Measurements from ENCODE around the gene EFCAB10.

EFCAB10 gene

DNA sequence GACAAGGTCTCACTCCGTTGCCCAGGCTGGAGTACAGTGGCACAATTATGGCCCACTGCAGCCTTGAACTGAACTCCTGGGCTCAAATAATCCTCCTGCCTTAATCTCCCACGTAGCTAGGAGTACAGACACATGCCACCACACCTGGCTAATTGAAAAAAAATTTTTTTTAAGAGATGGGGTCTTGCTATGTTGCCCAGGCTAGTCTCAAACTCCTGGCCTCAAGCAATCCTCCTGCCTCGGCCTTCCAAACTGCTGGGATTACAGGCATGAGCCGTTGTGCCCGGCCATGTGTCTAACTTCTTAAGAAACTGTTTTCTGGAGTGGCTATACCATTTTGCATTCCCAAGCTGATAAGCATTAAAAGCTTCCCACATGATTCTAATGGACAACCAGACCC is 9.5 kb upstream of the EFCAB10 start:
- Histone ChIP-seq H4K20me1 (ENCODE audit: low read depth, low read length) (no peaks in the 10 kb centered on the region), H3K36me3 (ENCODE audit: low read length) (no peaks in the 10 kb centered on the region), H3K9me3 (ENCODE audit: insufficient read depth, low read length) (no peaks in the 10 kb centered on the region), H3K4me2 (ENCODE audit: low read depth, low read length, poor library complexity, severe bottlenecking) (no peak overlapping the region), H2AFZ (ENCODE audit: low read depth, low read length, severe bottlenecking) (no peak overlapping the region), H3K9me2 (replicated peaks; ENCODE audit: insufficient read depth, low read length) (no peaks in the 10 kb centered on the region), H3K27ac (ENCODE audit: low read depth, low read length) (no peak overlapping the region), H3K79me2 (ENCODE audit: insufficient read depth, low read length) (no peaks in the 10 kb centered on the region), H3F3A (ENCODE audit: insufficient read depth) (peaks cover 8% of the 10 kb centered on the region; the same call in 1 of the 2 replicates), H3K9ac (ENCODE audit: low read length) (no peak overlapping the region), H3K27me3 (ENCODE audit: low read length) (no peaks in the 10 kb centered on the region), H3K4me3 (ENCODE audit: insufficient read depth, low read length, poor library complexity, severe bottlenecking) (no peak overlapping the region)
- TF ChIP-seq EZH2phosphoT487 (conservative IDR thresholded peaks at IDR 0.05; ENCODE audit: low read length) = no peak
- TF ChIP-seq, protein P1, sequence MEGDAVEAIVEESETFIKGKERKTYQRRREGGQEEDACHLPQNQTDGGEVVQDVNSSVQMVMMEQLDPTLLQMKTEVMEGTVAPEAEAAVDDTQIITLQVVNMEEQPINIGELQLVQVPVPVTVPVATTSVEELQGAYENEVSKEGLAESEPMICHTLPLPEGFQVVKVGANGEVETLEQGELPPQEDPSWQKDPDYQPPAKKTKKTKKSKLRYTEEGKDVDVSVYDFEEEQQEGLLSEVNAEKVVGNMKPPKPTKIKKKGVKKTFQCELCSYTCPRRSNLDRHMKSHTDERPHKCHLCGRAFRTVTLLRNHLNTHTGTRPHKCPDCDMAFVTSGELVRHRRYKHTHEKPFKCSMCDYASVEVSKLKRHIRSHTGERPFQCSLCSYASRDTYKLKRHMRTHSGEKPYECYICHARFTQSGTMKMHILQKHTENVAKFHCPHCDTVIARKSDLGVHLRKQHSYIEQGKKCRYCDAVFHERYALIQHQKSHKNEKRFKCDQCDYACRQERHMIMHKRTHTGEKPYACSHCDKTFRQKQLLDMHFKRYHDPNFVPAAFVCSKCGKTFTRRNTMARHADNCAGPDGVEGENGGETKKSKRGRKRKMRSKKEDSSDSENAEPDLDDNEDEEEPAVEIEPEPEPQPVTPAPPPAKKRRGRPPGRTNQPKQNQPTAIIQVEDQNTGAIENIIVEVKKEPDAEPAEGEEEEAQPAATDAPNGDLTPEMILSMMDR (IDR thresholded peaks at IDR 0.05; ENCODE audit: insufficient read depth, low read length, poor library complexity, severe bottlenecking) = no peak

DNA sequence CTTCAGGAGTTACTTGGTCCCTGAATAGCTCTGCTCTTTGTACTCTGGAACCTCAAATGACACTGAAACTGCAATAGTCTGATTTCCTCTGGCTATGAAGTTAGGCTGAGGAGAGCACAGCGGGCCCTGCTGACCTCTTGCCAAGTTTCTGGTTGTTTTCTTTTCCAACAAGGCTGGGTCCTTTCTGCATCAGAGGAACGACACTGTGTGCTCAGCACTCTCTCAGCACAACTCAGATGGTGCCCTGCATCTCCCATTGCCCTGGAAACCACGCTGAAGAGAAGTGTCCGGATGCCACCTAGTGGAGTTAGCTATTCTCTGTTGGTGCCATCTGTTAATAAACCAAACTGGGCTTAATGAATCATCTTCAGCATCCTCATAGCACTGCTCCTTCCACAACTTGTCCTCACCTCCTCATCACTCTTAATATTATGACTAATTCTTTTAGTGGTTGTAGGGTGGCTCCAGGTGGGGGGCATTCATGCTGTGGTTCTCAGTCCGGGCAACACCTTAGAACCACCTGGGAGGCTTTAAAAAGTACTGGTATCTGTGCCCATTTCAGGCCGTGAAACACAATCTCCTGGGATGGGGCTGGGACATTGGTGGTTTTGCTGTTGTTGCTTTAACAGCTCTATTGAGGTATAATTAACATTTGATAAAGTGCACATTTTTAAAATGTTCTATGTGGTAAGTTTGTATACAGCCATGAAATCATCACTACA is 8.2 kb upstream of the EFCAB10 start:
- no peak overlapping the region for H3K9ac ChIP-seq (ENCODE audit: low read length)
- no peak for TF ChIP-seq EZH2phosphoT487 (conservative IDR thresholded peaks at IDR 0.05; ENCODE audit: low read length)
- TF ChIP-seq, protein P1 (IDR thresholded peaks at IDR 0.05; ENCODE audit: insufficient read depth, low read length, poor library complexity, severe bottlenecking) = peak; percentile 75
- H2AFZ ChIP-seq (ENCODE audit: low read depth, low read length, severe bottlenecking) = peak overlapping the region; percentile 22
- H4K20me1 ChIP-seq (ENCODE audit: low read depth, low read length) = no peaks in the 10 kb centered on the region
- H3K27me3 ChIP-seq (ENCODE audit: low read length) = no peaks in the 10 kb centered on the region
- no peak overlapping the region for H3K4me3 ChIP-seq (ENCODE audit: insufficient read depth, low read length, poor library complexity, severe bottlenecking)
- no peaks in the 10 kb centered on the region for H3K79me2 ChIP-seq (ENCODE audit: insufficient read depth, low read length)
- no peaks in the 10 kb centered on the region for H3K9me2 ChIP-seq (replicated peaks; ENCODE audit: insufficient read depth, low read length)
- H3K36me3 ChIP-seq (ENCODE audit: low read length) = no peaks in the 10 kb centered on the region
- H3K9me3 ChIP-seq (ENCODE audit: insufficient read depth, low read length) = no peaks in the 10 kb centered on the region
- peaks cover 8% of the 10 kb centered on the region; the same call in 1 of the 2 replicates for H3F3A ChIP-seq (ENCODE audit: insufficient read depth)
- no peak overlapping the region for H3K4me2 ChIP-seq (ENCODE audit: low read depth, low read length, poor library complexity, severe bottlenecking)
- H3K27ac ChIP-seq (ENCODE audit: low read depth, low read length) = no peak overlapping the region

DNA sequence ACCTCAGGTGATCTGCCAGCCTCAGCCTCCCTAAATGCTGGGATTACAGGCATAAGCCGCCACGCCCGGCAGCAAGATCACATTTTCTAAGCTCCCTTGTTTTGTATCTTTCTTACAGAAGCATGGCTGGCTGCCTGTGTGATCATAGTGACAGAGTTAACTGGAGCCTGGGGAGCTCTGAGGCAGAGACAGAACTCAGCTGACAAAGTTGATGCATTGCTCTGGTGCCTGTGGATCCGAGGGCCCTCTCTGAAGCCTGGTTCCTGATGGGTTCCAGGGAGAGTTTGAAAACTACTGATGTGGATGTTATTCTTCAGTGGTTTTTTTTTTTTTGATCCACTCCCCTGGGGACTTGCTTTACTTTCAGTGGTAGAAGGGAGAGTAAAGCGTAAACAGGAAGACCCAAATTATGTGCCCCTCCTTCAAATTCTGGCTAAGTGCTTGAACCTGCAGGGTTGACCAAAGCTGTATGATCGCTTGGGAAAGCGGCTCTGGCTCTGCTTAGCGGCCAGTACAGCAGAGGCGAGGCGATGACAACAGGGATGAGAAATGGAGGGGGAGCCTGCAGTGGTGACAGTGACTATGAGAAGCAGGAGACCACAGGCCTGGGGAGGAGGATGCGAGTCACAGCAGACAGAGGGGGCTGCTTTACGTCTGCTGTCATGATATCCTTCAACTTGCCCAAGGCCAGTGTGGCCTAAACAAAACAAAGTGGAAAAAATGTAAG is 6.8 kb upstream of the EFCAB10 start:
- Histone ChIP-seq H3K4me2 (ENCODE audit: low read depth, low read length, poor library complexity, severe bottlenecking) (no peak overlapping the region), H3K9me2 (replicated peaks; ENCODE audit: insufficient read depth, low read length) (no peaks in the 10 kb centered on the region), H4K20me1 (ENCODE audit: low read depth, low read length) (no peaks in the 10 kb centered on the region), H3K4me3 (ENCODE audit: insufficient read depth, low read length, poor library complexity, severe bottlenecking) (no peak overlapping the region), H2AFZ (ENCODE audit: low read depth, low read length, severe bottlenecking) (no peak overlapping the region), H3F3A (ENCODE audit: insufficient read depth) (no peaks in the 10 kb centered on the region), H3K36me3 (ENCODE audit: low read length) (no peaks in the 10 kb centered on the region), H3K9me3 (ENCODE audit: insufficient read depth, low read length) (no peaks in the 10 kb centered on the region), H3K27ac (ENCODE audit: low read depth, low read length) (no peak overlapping the region), H3K27me3 (ENCODE audit: low read length) (no peaks in the 10 kb centered on the region), H3K79me2 (ENCODE audit: insufficient read depth, low read length) (no peaks in the 10 kb centered on the region), H3K9ac (ENCODE audit: low read length) (no peak overlapping the region)
- TF ChIP-seq EZH2phosphoT487 (conservative IDR thresholded peaks at IDR 0.05; ENCODE audit: low read length) = no peak
- TF ChIP-seq, protein P1 (IDR thresholded peaks at IDR 0.05; ENCODE audit: insufficient read depth, low read length, poor library complexity, severe bottlenecking) = no peak
